A673 (cell line): ENCODE data around the gene ASB1. TPM values are rescaled to one million over a fixed set of nuclear protein-coding genes. Genes with fewer than 3 reads are reported as not detected.

ENCODE experiments used
- BruUV-seq: library from RNA; stranded (reverse); fragments of 400-500 nt; replicated peaks from 2 replicates; lab custom pipeline; 2021; lab: Mats Ljungman, UMichigan
- CTCF ChIA-PET: fragments of 300-600 bp; sonication (Branson Sonifier 250); formaldehyde crosslinking; loops from one replicate; lab custom pipeline; 2022; ENCODE audit warnings: antibody characterized with exemption; lab: Charles Lee
- POLR2A ChIA-PET: fragments of 300-600 bp; sonication (Branson Sonifier 250); formaldehyde crosslinking; loops from one replicate; lab custom pipeline; 2022; ENCODE audit warnings: antibody characterized with exemption; ENCODE audit not compliant: low non-redundant PET; lab: Charles Lee
- DNase-seq: peaks from one replicate; pipeline ENCODE4 v3.0.0-alpha.2; 2015; ENCODE audit warnings: low spot score
- H3K27ac ChIP-seq: fragments of 200-600 bp; sonication (generic); 2 replicates; pipeline ENCODE4 v1.5.1; 2016; ENCODE audit warnings: mixed run types, low read depth, mild to moderate bottlenecking, mixed read lengths, antibody characterized with exemption, low read length; ENCODE audit not compliant: poor library complexity, severe bottlenecking
- H3K27me3 ChIP-seq: fragments of 200-600 bp; sonication (generic); replicated peaks from 2 replicates; pipeline ENCODE4 v1.6.1; 2017; ENCODE audit warnings: mixed run types, low read depth, mild to moderate bottlenecking, mixed read lengths, antibody characterized with exemption, low read length; ENCODE audit not compliant: insufficient read depth, poor library complexity
- H3K36me3 ChIP-seq: fragments of 200-600 bp; sonication (generic); 2 replicates; pipeline ENCODE4 v1.6.1; 2016; ENCODE audit warnings: mixed run types, mild to moderate bottlenecking, mixed read lengths, antibody characterized with exemption, low read length; ENCODE audit not compliant: insufficient read depth, poor library complexity, severe bottlenecking
- H3K4me1 ChIP-seq: fragments of 200-600 bp; sonication (generic); 2 replicates; pipeline ENCODE4 v1.6.1; 2017; ENCODE audit warnings: mixed run types, mild to moderate bottlenecking, mixed read lengths, antibody characterized with exemption, low read length; ENCODE audit not compliant: insufficient read depth, poor library complexity, severe bottlenecking
- H3K4me3 ChIP-seq: fragments of 200-600 bp; sonication (generic); 2 replicates; pipeline ENCODE4 v1.5.1; 2016; ENCODE audit warnings: low read depth, mixed run types, mild to moderate bottlenecking, mixed read lengths, low read length; ENCODE audit not compliant: poor library complexity, severe bottlenecking
- H3K9me3 ChIP-seq: fragments of 200-600 bp; sonication (generic); 2 replicates; pipeline ENCODE4 v1.6.1; 2016; ENCODE audit warnings: mixed run types, low read depth, mild to moderate bottlenecking, mixed read lengths, antibody characterized with exemption, low read length; ENCODE audit not compliant: poor library complexity, severe bottlenecking
- CTCF ChIP-seq: fragments of 300-800, 200-600 bp; sonication (generic); conservative IDR thresholded peaks from 2 replicates; pipeline ENCODE4 v1.5.1; 2017; ENCODE audit warnings: low read depth, mild to moderate bottlenecking, antibody characterized with exemption, low read length, moderate library complexity, mixed read lengths
- EZH2 ChIP-seq: fragments of 200-600 bp; sonication (generic); IDR thresholded peaks from 2 replicates; pipeline ENCODE4 v1.6.1; 2017; ENCODE audit warnings: borderline replicate concordance, low read depth, mild to moderate bottlenecking, mixed read lengths, antibody characterized with exemption, low read length; ENCODE audit not compliant: poor library complexity, severe bottlenecking
- intact Hi-C: fragments of 100-400 bp; cut with micrococcal nuclease; formaldehyde crosslinking; loops from one replicate; pipeline ENCODE4 v1.10.0; 2022; ENCODE audit not compliant: unreplicated experiment
- total RNA-seq: library from RNA; stranded (reverse); gene quantifications from 2 replicates; pipeline ENCODE4 v1.2.3, GENCODE V29; 2021

The ASB1 gene
- total RNA-seq, 1 experiment from 2014 or later = 36.9 TPM

DNA sequence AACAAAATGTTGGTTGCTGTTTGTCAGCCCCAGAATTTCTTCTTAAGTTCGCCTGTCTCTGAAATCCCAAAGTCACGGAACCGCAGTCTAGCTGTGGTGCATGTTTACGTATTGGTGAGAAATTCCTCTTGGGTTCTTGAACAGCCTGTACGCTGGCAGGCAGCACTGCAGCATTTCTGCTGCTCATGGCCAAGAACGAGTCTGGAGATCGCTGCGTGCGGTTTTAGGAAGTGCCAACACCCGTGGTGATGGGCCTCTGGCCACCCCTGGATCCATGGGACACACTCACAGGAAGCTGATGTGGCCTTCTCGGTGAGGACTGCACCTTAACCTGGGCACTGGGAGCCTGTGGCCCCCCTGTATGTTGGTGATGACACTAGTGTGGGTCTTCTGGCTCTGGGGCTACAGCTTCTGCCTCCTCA is 23.7 kb downstream of the ASB1 start:
- CTCF ChIA-PET = no interaction called here
- no peak for DNase-seq
- Histone ChIP-seq H3K27me3 (no peaks in the 10 kb centered on the region), H3K36me3 (peaks cover 35% of the 10 kb centered on the region), H3K27ac (no peak overlapping the region), H3K9me3 (no peaks in the 10 kb centered on the region), H3K4me1 (no peaks in the 10 kb centered on the region), H3K4me3 (no peak overlapping the region)
- no TSS peak for BruUV-seq
- POLR2A ChIA-PET = no interaction called here
- intact Hi-C loops = no loop called here
- TF ChIP-seq CTCF (no peak), EZH2 (no peak)

DNA sequence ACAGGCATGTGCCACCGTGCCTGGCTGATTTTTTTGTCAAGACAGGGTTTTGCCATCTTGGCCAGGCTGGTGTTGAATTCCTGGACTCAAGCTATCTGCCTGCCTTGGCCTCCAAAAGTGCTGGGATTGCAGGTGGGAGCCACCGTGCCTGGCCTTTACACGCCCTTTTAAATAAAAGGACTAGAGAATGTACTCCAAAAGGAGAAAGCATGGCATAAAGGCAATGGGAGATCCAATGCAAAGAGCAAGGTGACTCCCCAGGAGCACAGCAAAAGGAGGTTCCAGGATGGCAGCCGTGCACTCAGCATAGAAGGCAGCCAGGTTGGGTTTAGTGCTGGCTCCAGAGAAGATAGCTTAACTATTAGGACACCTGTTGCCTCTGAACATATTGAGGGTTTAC is 27.1 kb downstream of the ASB1 start:
- BruUV-seq = no TSS peak
- no peaks in the 10 kb centered on the region for H3K4me1 ChIP-seq
- ChIA-PET CTCF (no interaction called here), POLR2A (no interaction called here)
- no peaks in the 10 kb centered on the region for H3K9me3 ChIP-seq
- H3K27me3 ChIP-seq = no peaks in the 10 kb centered on the region
- TF ChIP-seq CTCF = no peak
- no peak for TF ChIP-seq EZH2
- DNase-seq = no peak
- H3K36me3 ChIP-seq = peaks cover 9% of the 10 kb centered on the region
- H3K27ac ChIP-seq = no peak overlapping the region
- intact Hi-C loops = no loop called here
- no peak overlapping the region for H3K4me3 ChIP-seq

DNA sequence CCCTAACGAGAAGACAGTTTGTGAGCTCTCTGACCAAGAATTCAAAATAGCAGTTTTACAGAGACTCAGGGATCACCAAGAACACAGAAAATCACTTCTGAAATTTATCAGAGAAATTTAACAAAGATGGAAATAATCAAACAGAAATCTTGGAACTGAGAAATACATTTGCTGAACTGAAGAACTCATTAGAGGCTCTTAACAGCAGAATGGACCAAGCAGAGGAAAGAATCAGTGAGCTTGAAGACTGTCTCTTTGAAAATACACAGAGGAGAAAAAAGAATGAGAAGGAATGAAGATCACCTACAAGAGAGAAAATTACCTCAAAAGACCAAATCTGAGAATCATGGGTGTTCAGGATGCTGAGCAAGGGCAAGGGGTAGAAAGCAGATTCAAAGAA is 29.7 kb downstream of the ASB1 start:
- TF ChIP-seq CTCF (no peak), EZH2 (no peak)
- no peaks in the 10 kb centered on the region for H3K9me3 ChIP-seq
- H3K36me3 ChIP-seq = no peaks in the 10 kb centered on the region
- no peak for DNase-seq
- no peak overlapping the region for H3K27ac ChIP-seq
- ChIA-PET CTCF (no interaction called here), POLR2A (no interaction called here)
- H3K4me1 ChIP-seq = no peaks in the 10 kb centered on the region
- no peaks in the 10 kb centered on the region for H3K27me3 ChIP-seq
- no TSS peak for BruUV-seq
- H3K4me3 ChIP-seq = no peak overlapping the region
- intact Hi-C loops = no loop called here
